LoVo (cell line): ENCODE results near the gene RAC3.
"Not testable (repeated sequence)": the region's sequence is repeated elsewhere in the genome, so short reads cannot be mapped to it uniquely, and the experiment has no call there.

Source experiments
- DNase-seq: peaks from one replicate; pipeline ENCODE4 v3.0.0-alpha.2; 2016; ENCODE audit warnings: low spot score

The RAC3 gene

GRCh38 chr17:82023447-82024241 is 7.8 kb upstream of the RAC3 start:
- no peak for DNase-seq

GRCh38 chr17:82024859-82025258 is 6.6 kb upstream of the RAC3 start:
- DNase-seq: no peak

GRCh38 chr17:82025401-82026107 is 5.9 kb upstream of the RAC3 start:
- no peak for DNase-seq

- no peak for DNase-seq
Observed at GRCh38 chr17:82028246-82028645, 3.2 kb upstream of the RAC3 start.

- DNase-seq: no peak
Observed at GRCh38 chr17:82028966-82029365, 2.5 kb upstream of the RAC3 start.

GRCh38 chr17:82029391-82029790 is 2.1 kb upstream of the RAC3 start:
- no peak for DNase-seq

GRCh38 chr17:82029990-82030469 is 1.4 kb upstream of the RAC3 start:
- DNase-seq: no peak

- DNase-seq: no peak
Observed at GRCh38 chr17:82030470-82031302, 792 bp upstream of the RAC3 start.

GRCh38 chr17:82031885-82032627 is 578 bp downstream of the RAC3 start:
- DNase-seq: no peak

GRCh38 chr17:82033359-82034085 is 2.0 kb downstream of the RAC3 start:
- DNase-seq: no peak

GRCh38 chr17:82034371-82035011 is 3.0 kb downstream of the RAC3 start:
- no peak for DNase-seq

GRCh38 chr17:82035488-82035887 is 4.0 kb downstream of the RAC3 start:
- no peak for DNase-seq

GRCh38 chr17:82035956-82036633 is 4.6 kb downstream of the RAC3 start:
- DNase-seq: no peak

- no peak for DNase-seq
Observed at GRCh38 chr17:82036634-82037091, 5.2 kb downstream of the RAC3 start.

GRCh38 chr17:82037092-82037888 is 5.8 kb downstream of the RAC3 start, which contains the start of gene DCXR:
TSS of gene DCXR (minus strand) at chr17:82037697. CDS start at chr17:82037682, 15 bp downstream.
- DNase-seq: peak; percentile 97

GRCh38 chr17:82037889-82038195 is 6.4 kb downstream of the RAC3 start:
- no peak for DNase-seq

- DNase-seq: not testable (repeated sequence)
Observed at GRCh38 chr17:82038796-82039409, 7.4 kb downstream of the RAC3 start.

GRCh38 chr17:82039695-82040299 is 8.3 kb downstream of the RAC3 start:
- no peak for DNase-seq
